HG02943 (cell line): ENCODE data around the gene PTPA.
A peak's percentile ranks its signal among the peaks of the same experiment; 100 is the strongest.

Experiments
- ATAC-seq: cut with Tn5 transposase; IDR thresholded peaks from one replicate; pipeline ENCODE4 v1.9.1; 2021; ENCODE audit warnings: mild to moderate bottlenecking, low read depth, moderate library complexity; ENCODE audit not compliant: unreplicated experiment

Gene PTPA

GRCh38 chr9:129110740-129111527, at the start of gene PTPA, which contains the start of gene CRAT:
Gene PTPA (plus strand): TSS chr9:129111415. CDS start chr9:129111601, 186 bp downstream.
Gene CRAT (minus strand): TSS chr9:129110793. CDS start chr9:129110509, 284 bp downstream.
- peak; percentile 81 for ATAC-seq

GRCh38 chr9:129063061-129063460, 48.2 kb upstream of the PTPA start:
- no peak for ATAC-seq

- ATAC-seq = no peak
These were observed 46.7 kb upstream of the PTPA start for GRCh38 chr9:129064499-129064908.

GRCh38 chr9:129068110-129068509, 43.1 kb upstream of the PTPA start:
- ATAC-seq = no peak

GRCh38 chr9:129068990-129069861, 42.0 kb upstream of the PTPA start:
- ATAC-seq = peak; percentile 71

- no peak for ATAC-seq
These were observed 41.2 kb upstream of the PTPA start for GRCh38 chr9:129069862-129070641.

- ATAC-seq = no peak
These were observed 40.3 kb upstream of the PTPA start for GRCh38 chr9:129070696-129071525.

GRCh38 chr9:129071526-129072126, 39.6 kb upstream of the PTPA start:
- ATAC-seq = no peak

- no peak for ATAC-seq
These were observed 39.0 kb upstream of the PTPA start for GRCh38 chr9:129072171-129072570.

- no peak for ATAC-seq
These were observed 37.8 kb upstream of the PTPA start for GRCh38 chr9:129073404-129073803.

GRCh38 chr9:129074106-129074505, 37.1 kb upstream of the PTPA start:
- ATAC-seq = no peak

- no peak for ATAC-seq
These were observed 35.1 kb upstream of the PTPA start for GRCh38 chr9:129075996-129076639.

GRCh38 chr9:129076640-129077037, 34.6 kb upstream of the PTPA start:
- ATAC-seq = no peak

GRCh38 chr9:129077236-129077635, 34.0 kb upstream of the PTPA start:
- no peak for ATAC-seq

GRCh38 chr9:129078691-129079503, 32.3 kb upstream of the PTPA start:
- ATAC-seq = no peak

- no peak for ATAC-seq
These were observed 31.4 kb upstream of the PTPA start for GRCh38 chr9:129079829-129080228.

GRCh38 chr9:129080298-129080600, 31.0 kb upstream of the PTPA start:
- ATAC-seq = no peak
